SK-N-SH treated with all-trans-retinoic acid at 6 μM for 48 hours (cell line): ENCODE measurements around the gene HIPK3.
A peak's percentile ranks its signal among the peaks of the same experiment; 100 is the strongest.

ENCODE experiments used
- ATAC-seq: fragments of 200-7000 bp; cut with Tn5 transposase; 3 replicates; pipeline ENCODE4 v1.9.1; 2020; ENCODE audit warnings: mild to moderate bottlenecking, moderate library complexity
- ARNTL ChIP-seq: fragments of 450-650 bp; formaldehyde crosslinking; IDR thresholded peaks from 2 replicates; pipeline ENCODE4 v1.5.0; 2020; ENCODE audit warnings: low read depth, mild to moderate bottlenecking, moderate library complexity, borderline replicate concordance
- BACH2 ChIP-seq: fragments of 250-450 bp; sonication (Bioruptor Pico); IDR thresholded peaks from 2 replicates; pipeline ENCODE4 v1.9.0; 2021; ENCODE audit warnings: mild to moderate bottlenecking, borderline replicate concordance
- CREB5 ChIP-seq: fragments of 250-450 bp; sonication (Bioruptor Pico); IDR thresholded peaks from 2 replicates; pipeline ENCODE4 v1.5.1; 2020; ENCODE audit warnings: low read depth, mild to moderate bottlenecking, moderate library complexity
- CSDC2 ChIP-seq: fragments of 250-450 bp; sonication (Bioruptor Pico); IDR thresholded peaks from 2 replicates; pipeline ENCODE4 v1.5.0; 2020; ENCODE audit warnings: mild to moderate bottlenecking, moderate library complexity
- ESRRG ChIP-seq: fragments of 250-450 bp; sonication (Bioruptor Pico); IDR thresholded peaks from 2 replicates; pipeline ENCODE4 v1.6.1; 2021; ENCODE audit warnings: mild to moderate bottlenecking
- GLIS3 ChIP-seq: fragments of 250-450 bp; sonication (Bioruptor Pico); IDR thresholded peaks from 2 replicates; pipeline ENCODE4 v1.5.0; 2020; ENCODE audit warnings: mild to moderate bottlenecking, moderate library complexity
- ISL1 ChIP-seq: fragments of 250-450 bp; sonication (Bioruptor Pico); IDR thresholded peaks from 2 replicates; pipeline ENCODE4 v2.1.2; 2022; ENCODE audit warnings: mild to moderate bottlenecking, moderate library complexity
- OSR1 ChIP-seq: fragments of 250-450 bp; sonication (Bioruptor Pico); IDR thresholded peaks from 2 replicates; pipeline ENCODE4 v1.8.0; 2022; ENCODE audit warnings: moderate library complexity, mild to moderate bottlenecking, inconsistent platforms
- PPARA ChIP-seq: fragments of 250-450 bp; sonication (Bioruptor Pico); IDR thresholded peaks from 2 replicates; pipeline ENCODE4 v1.5.0; 2020; ENCODE audit warnings: mild to moderate bottlenecking, borderline replicate concordance
- SNAI2 ChIP-seq: fragments of 250-450 bp; sonication (Bioruptor Pico); IDR thresholded peaks from 2 replicates; pipeline ENCODE4 v1.5.0; 2020; ENCODE audit warnings: mild to moderate bottlenecking, moderate library complexity
- TCF4 ChIP-seq: fragments of 250-450 bp; sonication (Bioruptor Pico); IDR thresholded peaks from 2 replicates; pipeline ENCODE4 v1.8.0; 2021; ENCODE audit warnings: mild to moderate bottlenecking, moderate library complexity, borderline replicate concordance
- TOX ChIP-seq: fragments of 250-450 bp; sonication (Bioruptor Pico); IDR thresholded peaks from 2 replicates; pipeline ENCODE4 v1.8.0; 2021; ENCODE audit warnings: mild to moderate bottlenecking, moderate library complexity, borderline replicate concordance
- ZC3H10 ChIP-seq: fragments of 250-450 bp; sonication (Bioruptor Pico); IDR thresholded peaks from 2 replicates; pipeline ENCODE4 v1.5.1; 2021; ENCODE audit warnings: mild to moderate bottlenecking, moderate library complexity
- ZFP3 ChIP-seq: fragments of 250-450 bp; sonication (Bioruptor Pico); IDR thresholded peaks from 2 replicates; pipeline ENCODE4 v1.5.0; 2020; ENCODE audit warnings: mild to moderate bottlenecking, moderate library complexity
- ZFP30 ChIP-seq: fragments of 450-650 bp; formaldehyde crosslinking; IDR thresholded peaks from 2 replicates; pipeline ENCODE4 v1.5.0; 2022; ENCODE audit warnings: mild to moderate bottlenecking, moderate library complexity
- ZNF565 ChIP-seq: fragments of 450-650 bp; formaldehyde crosslinking; conservative IDR thresholded peaks from 2 replicates; pipeline ENCODE4 v1.5.0; 2020; ENCODE audit warnings: low read depth, mild to moderate bottlenecking, moderate library complexity
- ZNF70 ChIP-seq: fragments of 450-650 bp; formaldehyde crosslinking; IDR thresholded peaks from 2 replicates; pipeline ENCODE4 v1.5.0; 2020; ENCODE audit warnings: mild to moderate bottlenecking, moderate library complexity
- ZNF8 ChIP-seq: fragments of 450-650 bp; formaldehyde crosslinking; IDR thresholded peaks from 2 replicates; pipeline ENCODE4 v1.5.0; 2020; ENCODE audit warnings: mild to moderate bottlenecking, moderate library complexity
- TF ChIP-seq, protein P1 (sequence below): fragments of 250-450 bp; sonication (Bioruptor Pico); IDR thresholded peaks from 2 replicates; pipeline ENCODE4 v1.8.0; 2020; ENCODE audit warnings: mild to moderate bottlenecking, moderate library complexity, borderline replicate concordance
- TF ChIP-seq, protein P2 (sequence below): fragments of 250-450 bp; sonication (Bioruptor Pico); IDR thresholded peaks from 2 replicates; pipeline ENCODE4 v1.5.1; 2021; ENCODE audit warnings: mild to moderate bottlenecking, moderate library complexity
- TF ChIP-seq, protein P3 (sequence below): fragments of 250-450 bp; sonication (Bioruptor Pico); IDR thresholded peaks from 2 replicates; pipeline ENCODE4 v1.5.0; 2020; ENCODE audit warnings: mild to moderate bottlenecking, moderate library complexity

Gene HIPK3

GRCh38 chr11:33339247-33339646 lies 82.1 kb downstream of the HIPK3 start (continued):
- no peak for TF ChIP-seq ZNF70 (CRISPR knock-in tag)
- TF ChIP-seq ZC3H10 (CRISPR knock-in tag), result no peak
- TF ChIP-seq ARNTL (CRISPR knock-in tag), result no peak
- TF ChIP-seq ESRRG (CRISPR knock-in tag), result no peak
- no peak for TF ChIP-seq BACH2
- TF ChIP-seq ZFP3 (CRISPR knock-in tag), result no peak
- no peak for TF ChIP-seq SNAI2
- no peak for TF ChIP-seq OSR1 (CRISPR knock-in tag)

GRCh38 chr11:33344611-33345010 lies 87.4 kb downstream of the HIPK3 start:
- peak; percentile 67; the same call in 2 of the 3 replicates for ATAC-seq
- TF ChIP-seq BACH2 (no peak), GLIS3 (no peak), ZNF8 (CRISPR knock-in tag) (no peak), ZNF565 (CRISPR knock-in tag) (no peak), TOX (CRISPR knock-in tag) (no peak), CREB5 (CRISPR knock-in tag) (no peak), ARNTL (CRISPR knock-in tag) (no peak), TCF4 (CRISPR knock-in tag) (no peak)
- TF ChIP-seq, protein P1, sequence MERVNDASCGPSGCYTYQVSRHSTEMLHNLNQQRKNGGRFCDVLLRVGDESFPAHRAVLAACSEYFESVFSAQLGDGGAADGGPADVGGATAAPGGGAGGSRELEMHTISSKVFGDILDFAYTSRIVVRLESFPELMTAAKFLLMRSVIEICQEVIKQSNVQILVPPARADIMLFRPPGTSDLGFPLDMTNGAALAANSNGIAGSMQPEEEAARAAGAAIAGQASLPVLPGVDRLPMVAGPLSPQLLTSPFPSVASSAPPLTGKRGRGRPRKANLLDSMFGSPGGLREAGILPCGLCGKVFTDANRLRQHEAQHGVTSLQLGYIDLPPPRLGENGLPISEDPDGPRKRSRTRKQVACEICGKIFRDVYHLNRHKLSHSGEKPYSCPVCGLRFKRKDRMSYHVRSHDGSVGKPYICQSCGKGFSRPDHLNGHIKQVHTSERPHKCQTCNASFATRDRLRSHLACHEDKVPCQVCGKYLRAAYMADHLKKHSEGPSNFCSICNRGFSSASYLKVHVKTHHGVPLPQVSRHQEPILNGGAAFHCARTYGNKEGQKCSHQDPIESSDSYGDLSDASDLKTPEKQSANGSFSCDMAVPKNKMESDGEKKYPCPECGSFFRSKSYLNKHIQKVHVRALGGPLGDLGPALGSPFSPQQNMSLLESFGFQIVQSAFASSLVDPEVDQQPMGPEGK (CRISPR knock-in tag), result no peak
- TF ChIP-seq, protein P2, sequence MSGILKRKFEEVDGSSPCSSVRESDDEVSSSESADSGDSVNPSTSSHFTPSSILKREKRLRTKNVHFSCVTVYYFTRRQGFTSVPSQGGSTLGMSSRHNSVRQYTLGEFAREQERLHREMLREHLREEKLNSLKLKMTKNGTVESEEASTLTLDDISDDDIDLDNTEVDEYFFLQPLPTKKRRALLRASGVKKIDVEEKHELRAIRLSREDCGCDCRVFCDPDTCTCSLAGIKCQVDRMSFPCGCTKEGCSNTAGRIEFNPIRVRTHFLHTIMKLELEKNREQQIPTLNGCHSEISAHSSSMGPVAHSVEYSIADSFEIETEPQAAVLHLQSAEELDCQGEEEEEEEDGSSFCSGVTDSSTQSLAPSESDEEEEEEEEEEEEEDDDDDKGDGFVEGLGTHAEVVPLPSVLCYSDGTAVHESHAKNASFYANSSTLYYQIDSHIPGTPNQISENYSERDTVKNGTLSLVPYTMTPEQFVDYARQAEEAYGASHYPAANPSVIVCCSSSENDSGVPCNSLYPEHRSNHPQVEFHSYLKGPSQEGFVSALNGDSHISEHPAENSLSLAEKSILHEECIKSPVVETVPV (CRISPR knock-in tag), result no peak
- TF ChIP-seq, all 23 proteins: peak for 0

DNA sequence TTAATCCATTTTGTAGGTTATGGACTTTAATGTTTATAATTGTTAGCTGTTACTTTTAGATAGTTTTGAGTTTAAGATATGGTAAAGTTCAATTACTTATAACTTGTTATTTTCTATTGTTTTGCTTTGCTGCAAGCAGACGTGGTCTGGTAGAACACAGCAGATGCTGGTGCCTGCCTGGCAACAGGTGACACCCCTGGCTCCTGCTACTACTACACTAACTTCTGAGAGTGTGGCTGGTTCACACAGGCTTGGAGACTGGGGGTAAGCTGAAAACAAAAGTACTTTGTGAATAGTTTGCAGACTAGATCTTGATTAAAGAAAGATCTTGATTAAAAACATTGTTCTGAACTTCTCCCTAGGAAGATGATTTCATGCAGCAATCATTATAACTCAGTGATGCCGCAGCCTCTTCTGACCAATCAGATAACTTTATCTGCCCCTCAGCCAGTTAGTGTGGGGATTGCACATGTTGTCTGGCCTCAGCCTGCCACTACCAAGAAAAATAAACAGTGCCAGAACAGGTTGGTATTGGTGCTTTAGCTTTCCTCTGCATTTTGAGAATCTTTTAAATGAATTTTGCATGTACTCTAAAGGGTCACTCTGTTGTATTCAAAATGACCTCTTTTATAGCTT lies 90.4 kb downstream of the HIPK3 start:
- peak; percentile 66; the same call in 2 of the 3 replicates for ATAC-seq
- TF ChIP-seq GLIS3, result no peak
- no peak for TF ChIP-seq ZFP30 (CRISPR knock-in tag)
- no peak for TF ChIP-seq PPARA (CRISPR knock-in tag)
- TF ChIP-seq ISL1 (CRISPR knock-in tag), result no peak
- no peak for TF ChIP-seq ZFP3 (CRISPR knock-in tag)
- TF ChIP-seq SNAI2, result no peak
- TF ChIP-seq CSDC2 (CRISPR knock-in tag), result no peak
- TF ChIP-seq ZNF565 (CRISPR knock-in tag), result no peak
- no peak for TF ChIP-seq BACH2
- TF ChIP-seq, protein P3, sequence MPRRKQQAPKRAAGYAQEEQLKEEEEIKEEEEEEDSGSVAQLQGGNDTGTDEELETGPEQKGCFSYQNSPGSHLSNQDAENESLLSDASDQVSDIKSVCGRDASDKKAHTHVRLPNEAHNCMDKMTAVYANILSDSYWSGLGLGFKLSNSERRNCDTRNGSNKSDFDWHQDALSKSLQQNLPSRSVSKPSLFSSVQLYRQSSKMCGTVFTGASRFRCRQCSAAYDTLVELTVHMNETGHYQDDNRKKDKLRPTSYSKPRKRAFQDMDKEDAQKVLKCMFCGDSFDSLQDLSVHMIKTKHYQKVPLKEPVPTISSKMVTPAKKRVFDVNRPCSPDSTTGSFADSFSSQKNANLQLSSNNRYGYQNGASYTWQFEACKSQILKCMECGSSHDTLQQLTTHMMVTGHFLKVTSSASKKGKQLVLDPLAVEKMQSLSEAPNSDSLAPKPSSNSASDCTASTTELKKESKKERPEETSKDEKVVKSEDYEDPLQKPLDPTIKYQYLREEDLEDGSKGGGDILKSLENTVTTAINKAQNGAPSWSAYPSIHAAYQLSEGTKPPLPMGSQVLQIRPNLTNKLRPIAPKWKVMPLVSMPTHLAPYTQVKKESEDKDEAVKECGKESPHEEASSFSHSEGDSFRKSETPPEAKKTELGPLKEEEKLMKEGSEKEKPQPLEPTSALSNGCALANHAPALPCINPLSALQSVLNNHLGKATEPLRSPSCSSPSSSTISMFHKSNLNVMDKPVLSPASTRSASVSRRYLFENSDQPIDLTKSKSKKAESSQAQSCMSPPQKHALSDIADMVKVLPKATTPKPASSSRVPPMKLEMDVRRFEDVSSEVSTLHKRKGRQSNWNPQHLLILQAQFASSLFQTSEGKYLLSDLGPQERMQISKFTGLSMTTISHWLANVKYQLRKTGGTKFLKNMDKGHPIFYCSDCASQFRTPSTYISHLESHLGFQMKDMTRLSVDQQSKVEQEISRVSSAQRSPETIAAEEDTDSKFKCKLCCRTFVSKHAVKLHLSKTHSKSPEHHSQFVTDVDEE (CRISPR knock-in tag), result no peak
- TF ChIP-seq, protein P2 (CRISPR knock-in tag), result no peak
- no peak for TF ChIP-seq ZNF70 (CRISPR knock-in tag)
